PFSK-1 (cell line): ENCODE measurements around the gene ZNF747.

ENCODE experiments used
- FOXP2 ChIP-seq: optimal IDR thresholded peaks from 2 replicates; pipeline ENCODE3; 2011; ENCODE audit warnings: borderline replicate concordance, control low read depth, inconsistent platforms; ENCODE audit not compliant: insufficient read depth; ENCODE audit errors: extremely low read length, extremely low read depth
- POLR2AphosphoS5 ChIP-seq: IDR thresholded peaks from 2 replicates; pipeline ENCODE4 v1.6.1; 2012; ENCODE audit warnings: low read depth, mild to moderate bottlenecking, control low read depth, low read length, moderate library complexity
- REST ChIP-seq, 2 experiments: IDR thresholded peaks; 2 replicates each; pipeline versions ENCODE4 v1.6.1 to v1.8.0; 2011 to 2012; ENCODE audit warnings: low read depth in 2 of 2, low read length in 2 of 2, control low read depth in 1 of 2, inconsistent platforms in 1 of 2, mild to moderate bottlenecking in 1 of 2, moderate library complexity in 1 of 2; ENCODE audit not compliant: insufficient read depth in 1 of 2
- SIN3A ChIP-seq: IDR thresholded peaks from 2 replicates; pipeline ENCODE4 v1.6.1; 2012; ENCODE audit warnings: mild to moderate bottlenecking, low read length, moderate library complexity, borderline replicate concordance; ENCODE audit not compliant: insufficient read depth
- TAF1 ChIP-seq: IDR thresholded peaks from 2 replicates; pipeline ENCODE4 v1.6.1; 2012; ENCODE audit warnings: low read length, control low read depth, borderline replicate concordance; ENCODE audit not compliant: insufficient read depth

The ZNF747 gene

DNA sequence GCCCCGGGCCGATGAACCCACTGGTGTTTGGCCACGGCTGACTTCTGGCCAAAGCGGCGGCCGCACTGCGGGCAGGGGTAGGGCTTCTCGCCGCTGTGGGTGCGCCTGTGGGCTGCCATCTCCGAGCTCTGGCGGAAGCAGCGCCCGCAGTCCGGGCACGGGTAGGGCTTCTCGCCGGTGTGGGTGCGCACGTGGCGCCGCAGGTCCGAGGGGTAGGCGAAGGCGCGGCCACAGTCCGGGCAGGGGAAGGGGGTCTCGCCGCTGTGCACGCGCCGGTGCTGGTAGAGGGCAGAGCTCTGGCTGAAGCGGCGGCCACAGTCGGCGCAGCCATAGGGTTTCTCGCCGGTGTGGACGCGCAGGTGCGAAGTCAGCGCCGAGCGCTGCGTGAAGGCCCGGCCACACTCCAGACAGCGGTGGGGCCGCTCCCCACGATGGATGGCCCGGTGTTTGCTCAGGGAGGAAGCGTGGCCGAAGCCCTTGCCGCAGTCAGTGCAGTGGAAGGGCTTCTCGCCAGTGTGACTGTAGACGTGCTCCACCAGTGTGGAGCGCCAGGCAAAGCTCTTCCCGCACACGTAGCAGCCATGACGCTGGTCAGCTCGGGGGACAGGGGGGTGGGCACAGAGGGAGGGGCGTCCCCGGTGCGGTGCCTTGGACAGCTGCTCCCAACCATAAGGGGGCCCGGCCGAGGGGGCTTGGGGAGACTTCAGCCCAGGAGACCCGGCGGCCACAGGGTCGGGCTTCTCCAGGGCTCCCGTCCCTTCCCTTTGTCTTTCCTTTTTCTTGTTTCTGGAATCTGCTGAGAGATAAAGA lies 20.9 kb upstream of the ZNF747 start:
- TF ChIP-seq POLR2AphosphoS5 (no peak), TAF1 (no peak), REST (IDR thresholded peaks at IDR 0.05; ENCODE audit: insufficient read depth in 1 of 2, low read depth in 2 of 2, low read length in 2 of 2) (no peak), FOXP2 (no peak), SIN3A (no peak)

GRCh38 chr16:30554557-30555314 lies 20.1 kb upstream of the ZNF747 start:
- TF ChIP-seq SIN3A, result no peak

GRCh38 chr16:30553393-30553899 lies 18.8 kb upstream of the ZNF747 start:
- no peak for TF ChIP-seq REST (IDR thresholded peaks at IDR 0.05; ENCODE audit: insufficient read depth in 1 of 2, low read depth in 2 of 2, low read length in 2 of 2)
- no peak for TF ChIP-seq SIN3A
- TF ChIP-seq TAF1, result no peak
- no peak for TF ChIP-seq POLR2AphosphoS5
- no peak for TF ChIP-seq FOXP2

- TF ChIP-seq FOXP2 (no peak), POLR2AphosphoS5 (no peak), SIN3A (no peak), REST (IDR thresholded peaks at IDR 0.05; ENCODE audit: insufficient read depth in 1 of 2, low read depth in 2 of 2, low read length in 2 of 2) (no peak), TAF1 (no peak)
Measured at GRCh38 chr16:30552956-30553355, 18.3 kb upstream of the ZNF747 start.

GRCh38 chr16:30551781-30552180 lies 17.1 kb upstream of the ZNF747 start:
- TF ChIP-seq FOXP2, result no peak
- no peak for TF ChIP-seq TAF1
- no peak for TF ChIP-seq SIN3A
- no peak for TF ChIP-seq POLR2AphosphoS5
- TF ChIP-seq REST (IDR thresholded peaks at IDR 0.05; ENCODE audit: insufficient read depth in 1 of 2, low read depth in 2 of 2, low read length in 2 of 2), result no peak
